HG03159 (cell line): ENCODE data around the gene PSKH1.
"Not testable (repeated sequence)": the region's sequence is repeated elsewhere in the genome, so short reads cannot be mapped to it uniquely, and the experiment has no call there.

Experiments used
- ATAC-seq: cut with Tn5 transposase; IDR thresholded peaks from one replicate; pipeline ENCODE4 v1.9.1; 2021; ENCODE audit warnings: mild to moderate bottlenecking, moderate library complexity; ENCODE audit not compliant: unreplicated experiment

Gene PSKH1

DNA sequence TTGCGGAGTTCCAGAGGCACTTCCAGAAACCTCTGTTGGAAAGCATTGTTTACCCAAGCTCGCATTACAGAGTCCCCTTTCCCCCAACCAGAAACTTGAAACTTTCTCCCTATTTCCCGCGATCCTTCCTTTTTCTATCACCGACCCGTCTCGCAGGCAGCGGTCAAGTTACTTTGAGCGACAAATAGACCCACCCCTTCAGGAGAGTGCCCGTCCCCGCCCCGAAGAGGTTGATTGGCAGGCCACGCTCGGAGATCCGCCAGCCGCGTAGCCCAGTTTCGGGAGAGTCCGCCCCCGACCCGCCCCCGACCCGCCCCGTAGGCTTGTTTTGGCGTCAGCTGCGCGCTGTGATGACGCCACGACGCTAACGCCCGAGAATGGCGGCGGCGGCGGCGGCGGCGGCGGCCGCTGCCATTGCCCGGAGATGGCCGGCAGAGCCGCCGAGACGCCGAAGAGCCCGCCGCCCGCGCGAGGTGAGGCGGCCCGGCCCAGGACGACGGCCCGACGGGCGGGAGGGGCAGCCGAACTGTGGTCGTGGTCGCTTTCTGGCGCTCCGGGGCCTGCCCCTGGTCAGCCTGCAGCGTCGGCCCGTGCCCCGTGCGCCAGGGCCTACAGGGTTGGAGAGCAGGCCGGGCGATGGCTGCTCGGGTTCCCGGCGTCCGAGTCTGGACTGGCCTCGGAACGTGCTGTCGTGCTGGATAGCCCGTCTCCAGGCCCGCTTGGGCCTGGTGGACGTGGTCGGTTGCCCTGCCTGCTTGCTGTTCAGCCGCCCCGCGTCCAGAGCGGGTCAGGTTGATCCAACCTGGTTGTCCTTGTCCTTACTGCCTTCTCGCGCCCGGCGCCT is at the start of gene PSKH1:
Gene PSKH1 (plus strand): TSS at position 356 of the 844 bp plus-strand sequence. CDS start 15,496 bp downstream, outside the sequence.
- peak; percentile 90 for ATAC-seq

GRCh38 chr16:67843343-67843765 is 49.7 kb upstream of the PSKH1 start:
- no peak for ATAC-seq

- ATAC-seq, result no peak
Observed at GRCh38 chr16:67844497-67844896, 48.6 kb upstream of the PSKH1 start.

GRCh38 chr16:67845291-67846062 is 47.6 kb upstream of the PSKH1 start:
- ATAC-seq, result no peak

- no peak for ATAC-seq
Observed at GRCh38 chr16:67846063-67846319, 47.1 kb upstream of the PSKH1 start.

DNA sequence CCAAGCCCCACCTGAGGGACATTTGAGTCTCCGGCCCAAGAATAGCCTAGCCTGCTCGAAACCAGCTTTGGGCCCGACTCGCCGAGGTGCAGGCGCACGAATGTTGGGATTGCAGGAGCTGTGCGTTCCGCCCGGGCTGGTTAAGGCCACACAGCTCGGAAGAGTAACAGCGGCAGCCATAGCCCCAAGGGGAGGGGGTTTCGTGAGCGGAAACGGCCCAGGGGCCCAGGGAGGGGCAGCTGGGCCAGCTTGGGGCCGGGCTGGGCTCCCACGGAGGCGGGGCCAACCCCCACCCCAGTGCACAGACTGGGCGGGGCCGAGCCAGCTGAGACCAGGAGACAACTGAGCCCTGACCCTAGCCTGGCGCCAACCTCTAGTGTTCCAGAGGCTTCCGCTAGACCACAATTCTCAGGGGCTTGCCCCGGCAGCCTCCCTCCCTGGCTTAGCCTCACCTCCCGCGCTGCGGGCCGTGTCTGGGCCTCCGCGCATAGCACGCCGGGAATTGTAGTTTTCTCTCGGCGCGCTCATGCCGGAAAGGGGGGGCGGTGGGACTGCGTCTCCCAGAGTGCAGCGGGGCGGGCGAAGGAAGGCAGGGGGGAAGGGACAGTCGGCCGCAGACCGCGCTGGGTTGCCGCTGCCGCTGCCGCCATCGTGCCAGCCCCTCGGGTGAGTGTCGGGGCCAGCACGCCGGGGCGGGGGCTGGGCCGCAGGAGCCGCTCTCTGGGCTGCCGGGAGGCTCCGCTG is 46.6 kb upstream of the PSKH1 start, which contains the start of gene NUTF2:
Gene NUTF2 (plus strand): TSS at position 614 of the 744 bp plus-strand sequence. CDS start 18,198 bp downstream, outside the sequence.
- ATAC-seq, result peak; percentile 56

- peak; percentile 44 for ATAC-seq
Observed at GRCh38 chr16:67847064-67847861, 45.8 kb upstream of the PSKH1 start, which contains the start of gene CENPT. TSS of gene CENPT (minus strand) at chr16:67847693. CDS start at chr16:67833859, 13,834 bp downstream.

- no peak for ATAC-seq
Observed at GRCh38 chr16:67848118-67848517, 44.9 kb upstream of the PSKH1 start.

- no peak for ATAC-seq
Observed at GRCh38 chr16:67853670-67854069, 39.4 kb upstream of the PSKH1 start.

- no peak for ATAC-seq
Observed at GRCh38 chr16:67855789-67856188, 37.3 kb upstream of the PSKH1 start.

- ATAC-seq, result no peak
Observed at GRCh38 chr16:67856927-67857546, 36.0 kb upstream of the PSKH1 start.

DNA sequence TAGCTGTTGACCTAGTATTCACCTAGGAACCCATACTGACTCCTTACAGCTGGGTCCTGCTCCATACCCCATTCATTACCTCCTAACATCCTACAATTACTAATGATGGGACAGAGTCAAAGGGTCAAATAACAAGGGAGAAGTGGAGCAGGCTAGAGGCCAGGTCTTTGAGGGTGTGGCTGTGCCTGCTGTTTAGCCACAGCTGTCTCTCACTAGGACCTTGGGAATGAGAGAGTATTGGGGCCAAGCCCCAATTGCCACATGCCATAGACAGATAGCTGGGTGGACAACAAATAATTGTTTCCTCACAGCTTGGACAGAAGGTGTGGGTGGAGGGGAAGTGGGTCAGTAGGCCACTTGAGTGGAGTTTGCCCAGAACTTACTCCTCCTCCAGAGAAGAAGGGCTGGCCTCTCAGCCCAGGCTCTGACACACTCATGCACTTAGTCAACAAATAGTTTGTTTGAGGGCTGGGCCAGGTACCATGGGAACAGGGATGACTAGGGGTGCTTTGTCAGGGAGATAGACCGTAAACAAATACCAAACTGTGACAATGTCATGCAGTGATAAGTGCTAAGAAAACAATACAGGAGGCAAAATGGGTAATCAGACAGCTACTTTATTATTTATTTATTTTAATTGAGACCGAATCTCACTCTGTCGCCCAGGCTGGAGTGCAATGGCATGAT is 35.4 kb upstream of the PSKH1 start:
- no peak for ATAC-seq

GRCh38 chr16:67858500-67858899 is 34.6 kb upstream of the PSKH1 start:
- no peak for ATAC-seq

GRCh38 chr16:67860589-67861398 is 32.3 kb upstream of the PSKH1 start:
- ATAC-seq, result no peak

GRCh38 chr16:67861877-67862276 is 31.2 kb upstream of the PSKH1 start:
- ATAC-seq, result no peak

GRCh38 chr16:67862623-67863583 is 30.2 kb upstream of the PSKH1 start:
- no peak for ATAC-seq

GRCh38 chr16:67864044-67864443 is 29.0 kb upstream of the PSKH1 start:
- not testable (repeated sequence) for ATAC-seq
